HL-60 (cell line): ENCODE measurements around the gene AHSG.

Experiments
- DNase-seq, 2 experiments: peaks; one replicate each; pipeline ENCODE4 v3.0.0-alpha.2; 2010 to 2020; ENCODE audit warnings: low read depth in 1 of 2, low spot score in 1 of 2
- H3K27ac ChIP-seq: fragments of 250-450 bp; sonication (Bioruptor Pico); replicated peaks from 2 replicates; pipeline ENCODE4 v1.5.1; 2020; ENCODE audit warnings: mild to moderate bottlenecking, moderate library complexity
- H3K27me3 ChIP-seq: fragments of 250-450 bp; sonication (Bioruptor Pico); 2 replicates; pipeline ENCODE4 v1.5.1; 2021; ENCODE audit warnings: mild to moderate bottlenecking, moderate library complexity; ENCODE audit not compliant: insufficient read depth, poor library complexity, severe bottlenecking
- H3K4me3 ChIP-seq: replicated peaks from 2 replicates; pipeline ENCODE4 v1.5.1; 2011; ENCODE audit warnings: mild to moderate bottlenecking, control low read depth, low read length; ENCODE audit not compliant: insufficient read depth
- GABPA ChIP-seq: IDR thresholded peaks from 2 replicates; pipeline ENCODE4 v1.6.1; 2012; ENCODE audit warnings: low read depth
- POLR2AphosphoS5 ChIP-seq: IDR thresholded peaks from 2 replicates; pipeline ENCODE4 v1.6.1; 2012; ENCODE audit warnings: low read depth
- SPI1 ChIP-seq: IDR thresholded peaks from 2 replicates; pipeline ENCODE4 v1.6.1; 2012; ENCODE audit warnings: low read depth, mild to moderate bottlenecking, borderline replicate concordance
- TF ChIP-seq, protein P1 (sequence below): IDR thresholded peaks from 2 replicates; pipeline ENCODE4 v1.6.1; 2012; ENCODE audit warnings: low read depth; ENCODE audit not compliant: insufficient replicate concordance
- TF ChIP-seq, protein P2 (sequence below): IDR thresholded peaks from one replicate; pipeline ENCODE4 v1.5.1; 2011; ENCODE audit warnings: low read length, control low read depth, inconsistent platforms; ENCODE audit not compliant: insufficient read depth

Gene AHSG

DNA sequence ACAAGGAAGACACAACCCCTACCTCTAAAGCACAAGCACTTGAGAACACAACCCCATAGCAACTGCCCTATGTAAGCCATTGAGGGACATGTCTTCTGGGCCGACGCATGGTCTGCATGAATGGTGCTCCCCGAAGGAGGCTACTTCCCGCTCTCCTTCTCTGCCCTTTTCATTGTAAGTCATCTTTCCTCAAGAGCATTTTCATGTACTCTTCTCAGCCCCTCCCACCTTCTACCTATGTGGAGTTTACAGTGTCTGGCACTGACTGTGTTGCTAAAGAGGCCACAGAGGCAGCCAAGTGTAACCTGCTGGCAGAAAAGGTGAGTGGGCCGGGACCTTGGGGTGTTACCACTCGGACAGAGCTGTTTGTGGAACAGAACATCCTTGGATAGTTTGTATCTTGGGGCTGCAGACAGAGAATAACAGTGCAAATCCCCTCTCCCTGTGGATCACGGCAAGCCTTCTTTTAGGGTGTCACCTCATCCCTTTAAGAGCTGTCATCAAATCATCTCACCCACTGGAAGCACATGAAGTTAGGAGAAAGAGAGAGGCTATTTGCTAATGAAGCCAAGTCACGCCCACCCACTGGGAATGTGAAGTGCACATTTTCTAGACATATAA is 5.6 kb downstream of the AHSG start:
- no peak overlapping the region for H3K27ac ChIP-seq
- no peak overlapping the region for H3K4me3 ChIP-seq
- no peak for DNase-seq
- TF ChIP-seq GABPA = no peak
- no peak for TF ChIP-seq POLR2AphosphoS5
- TF ChIP-seq, protein P1, sequence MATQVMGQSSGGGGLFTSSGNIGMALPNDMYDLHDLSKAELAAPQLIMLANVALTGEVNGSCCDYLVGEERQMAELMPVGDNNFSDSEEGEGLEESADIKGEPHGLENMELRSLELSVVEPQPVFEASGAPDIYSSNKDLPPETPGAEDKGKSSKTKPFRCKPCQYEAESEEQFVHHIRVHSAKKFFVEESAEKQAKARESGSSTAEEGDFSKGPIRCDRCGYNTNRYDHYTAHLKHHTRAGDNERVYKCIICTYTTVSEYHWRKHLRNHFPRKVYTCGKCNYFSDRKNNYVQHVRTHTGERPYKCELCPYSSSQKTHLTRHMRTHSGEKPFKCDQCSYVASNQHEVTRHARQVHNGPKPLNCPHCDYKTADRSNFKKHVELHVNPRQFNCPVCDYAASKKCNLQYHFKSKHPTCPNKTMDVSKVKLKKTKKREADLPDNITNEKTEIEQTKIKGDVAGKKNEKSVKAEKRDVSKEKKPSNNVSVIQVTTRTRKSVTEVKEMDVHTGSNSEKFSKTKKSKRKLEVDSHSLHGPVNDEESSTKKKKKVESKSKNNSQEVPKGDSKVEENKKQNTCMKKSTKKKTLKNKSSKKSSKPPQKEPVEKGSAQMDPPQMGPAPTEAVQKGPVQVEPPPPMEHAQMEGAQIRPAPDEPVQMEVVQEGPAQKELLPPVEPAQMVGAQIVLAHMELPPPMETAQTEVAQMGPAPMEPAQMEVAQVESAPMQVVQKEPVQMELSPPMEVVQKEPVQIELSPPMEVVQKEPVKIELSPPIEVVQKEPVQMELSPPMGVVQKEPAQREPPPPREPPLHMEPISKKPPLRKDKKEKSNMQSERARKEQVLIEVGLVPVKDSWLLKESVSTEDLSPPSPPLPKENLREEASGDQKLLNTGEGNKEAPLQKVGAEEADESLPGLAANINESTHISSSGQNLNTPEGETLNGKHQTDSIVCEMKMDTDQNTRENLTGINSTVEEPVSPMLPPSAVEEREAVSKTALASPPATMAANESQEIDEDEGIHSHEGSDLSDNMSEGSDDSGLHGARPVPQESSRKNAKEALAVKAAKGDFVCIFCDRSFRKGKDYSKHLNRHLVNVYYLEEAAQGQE = no peak
- TF ChIP-seq SPI1 = no peak
- TF ChIP-seq, protein P2, sequence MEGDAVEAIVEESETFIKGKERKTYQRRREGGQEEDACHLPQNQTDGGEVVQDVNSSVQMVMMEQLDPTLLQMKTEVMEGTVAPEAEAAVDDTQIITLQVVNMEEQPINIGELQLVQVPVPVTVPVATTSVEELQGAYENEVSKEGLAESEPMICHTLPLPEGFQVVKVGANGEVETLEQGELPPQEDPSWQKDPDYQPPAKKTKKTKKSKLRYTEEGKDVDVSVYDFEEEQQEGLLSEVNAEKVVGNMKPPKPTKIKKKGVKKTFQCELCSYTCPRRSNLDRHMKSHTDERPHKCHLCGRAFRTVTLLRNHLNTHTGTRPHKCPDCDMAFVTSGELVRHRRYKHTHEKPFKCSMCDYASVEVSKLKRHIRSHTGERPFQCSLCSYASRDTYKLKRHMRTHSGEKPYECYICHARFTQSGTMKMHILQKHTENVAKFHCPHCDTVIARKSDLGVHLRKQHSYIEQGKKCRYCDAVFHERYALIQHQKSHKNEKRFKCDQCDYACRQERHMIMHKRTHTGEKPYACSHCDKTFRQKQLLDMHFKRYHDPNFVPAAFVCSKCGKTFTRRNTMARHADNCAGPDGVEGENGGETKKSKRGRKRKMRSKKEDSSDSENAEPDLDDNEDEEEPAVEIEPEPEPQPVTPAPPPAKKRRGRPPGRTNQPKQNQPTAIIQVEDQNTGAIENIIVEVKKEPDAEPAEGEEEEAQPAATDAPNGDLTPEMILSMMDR = no peak
- peaks cover 3% of the 10 kb centered on the region for H3K27me3 ChIP-seq

DNA sequence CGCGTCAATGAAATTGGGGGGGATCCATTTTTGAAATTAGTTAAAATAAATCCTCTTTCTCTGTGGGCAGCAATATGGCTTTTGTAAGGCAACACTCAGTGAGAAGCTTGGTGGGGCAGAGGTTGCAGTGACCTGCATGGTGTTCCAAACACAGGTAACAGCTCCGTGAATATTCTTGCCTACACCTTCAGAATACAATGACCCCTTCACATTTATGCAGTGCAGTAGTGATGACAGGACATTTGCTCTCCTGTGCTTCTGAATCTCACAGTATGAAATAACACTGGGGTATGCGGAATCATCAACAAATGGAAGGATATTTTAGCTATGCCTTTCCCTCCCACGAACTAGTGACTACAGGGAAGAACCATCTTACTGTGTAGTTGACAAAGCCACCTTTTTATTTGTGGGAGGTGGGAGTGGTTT is 6.9 kb downstream of the AHSG start:
- Histone ChIP-seq H3K27ac (no peak overlapping the region), H3K27me3 (peaks cover 3% of the 10 kb centered on the region), H3K4me3 (no peak overlapping the region)
- TF ChIP-seq POLR2AphosphoS5 = no peak
- TF ChIP-seq GABPA = no peak
- no peak for TF ChIP-seq SPI1
- TF ChIP-seq, protein P1 = no peak
- TF ChIP-seq, protein P2 = no peak
- no peak for DNase-seq

DNA sequence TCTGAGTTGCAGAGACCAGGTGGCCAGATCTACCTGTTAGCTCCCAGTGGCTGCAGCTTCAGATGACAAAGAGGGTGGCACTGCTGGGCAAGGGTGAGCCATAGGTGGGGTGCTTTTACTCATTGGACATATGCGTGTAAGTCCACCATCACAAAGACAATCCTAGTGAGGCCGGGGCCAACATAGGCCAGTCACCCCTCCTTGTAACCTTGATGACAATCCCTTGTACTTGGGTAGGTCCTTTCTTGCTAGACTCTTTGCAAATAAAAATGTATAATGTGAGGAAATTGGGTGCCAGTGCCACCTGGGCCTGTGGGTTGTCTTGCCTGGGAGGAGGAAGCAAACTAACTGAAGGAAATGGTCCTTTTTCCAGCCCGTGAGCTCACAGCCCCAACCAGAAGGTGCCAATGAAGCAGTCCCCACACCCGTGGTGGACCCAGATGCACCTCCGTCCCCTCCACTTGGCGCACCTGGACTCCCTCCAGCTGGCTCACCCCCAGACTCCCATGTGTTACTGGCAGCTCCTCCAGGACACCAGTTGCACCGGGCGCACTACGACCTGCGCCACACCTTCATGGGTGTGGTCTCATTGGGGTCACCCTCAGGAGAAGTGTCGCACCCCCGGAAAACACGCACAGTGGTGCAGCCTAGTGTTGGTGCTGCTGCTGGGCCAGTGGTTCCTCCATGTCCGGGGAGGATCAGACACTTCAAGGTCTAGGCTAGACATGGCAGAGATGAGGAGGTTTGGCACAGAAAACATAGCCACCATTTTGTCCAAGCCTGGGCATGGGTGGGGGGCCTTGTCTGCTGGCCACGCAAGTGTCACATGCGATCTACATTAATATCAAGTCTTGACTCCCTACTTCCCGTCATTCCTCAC is 7.6 kb downstream of the AHSG start:
- Histone ChIP-seq H3K27me3 (peaks cover 3% of the 10 kb centered on the region), H3K4me3 (no peak overlapping the region), H3K27ac (no peak overlapping the region)
- TF ChIP-seq, protein P2 = no peak
- TF ChIP-seq, protein P1 = no peak
- TF ChIP-seq POLR2AphosphoS5 (no peak), SPI1 (no peak), GABPA (no peak)
- DNase-seq = no peak
